ENCODE results near the gene LTB4R.
A peak's percentile ranks its signal among the peaks of the same experiment; 100 is the strongest.

Gene LTB4R

GRCh38 chr14:24329073-24329663 is 17.9 kb downstream of the LTB4R start:
- peaks cover under 1 to 19% of the 10 kb centered on the region in 2 donors for H3K27me3 ChIP-seq
- peaks cover 0 to 27% (median 18%) of the 10 kb centered on the region in 4 donors for H3K4me1 ChIP-seq
- TF ChIP-seq, protein P1, sequence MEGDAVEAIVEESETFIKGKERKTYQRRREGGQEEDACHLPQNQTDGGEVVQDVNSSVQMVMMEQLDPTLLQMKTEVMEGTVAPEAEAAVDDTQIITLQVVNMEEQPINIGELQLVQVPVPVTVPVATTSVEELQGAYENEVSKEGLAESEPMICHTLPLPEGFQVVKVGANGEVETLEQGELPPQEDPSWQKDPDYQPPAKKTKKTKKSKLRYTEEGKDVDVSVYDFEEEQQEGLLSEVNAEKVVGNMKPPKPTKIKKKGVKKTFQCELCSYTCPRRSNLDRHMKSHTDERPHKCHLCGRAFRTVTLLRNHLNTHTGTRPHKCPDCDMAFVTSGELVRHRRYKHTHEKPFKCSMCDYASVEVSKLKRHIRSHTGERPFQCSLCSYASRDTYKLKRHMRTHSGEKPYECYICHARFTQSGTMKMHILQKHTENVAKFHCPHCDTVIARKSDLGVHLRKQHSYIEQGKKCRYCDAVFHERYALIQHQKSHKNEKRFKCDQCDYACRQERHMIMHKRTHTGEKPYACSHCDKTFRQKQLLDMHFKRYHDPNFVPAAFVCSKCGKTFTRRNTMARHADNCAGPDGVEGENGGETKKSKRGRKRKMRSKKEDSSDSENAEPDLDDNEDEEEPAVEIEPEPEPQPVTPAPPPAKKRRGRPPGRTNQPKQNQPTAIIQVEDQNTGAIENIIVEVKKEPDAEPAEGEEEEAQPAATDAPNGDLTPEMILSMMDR (IDR thresholded peaks at IDR 0.05), result no peak
- no peak overlapping the region for H3K4me3 ChIP-seq
- intact Hi-C loops (cut with DNase I; ENCODE audit: low total_unique reads), result no loop called here
- no peaks in the 10 kb centered on the region for H3K9me3 ChIP-seq
- no peak for DNase-seq
- no peak overlapping the region for H3K27ac ChIP-seq
- H3K36me3 ChIP-seq, result no peaks in the 10 kb centered on the region

- peaks cover 6 to 25% of the 10 kb centered on the region in 2 donors for H3K27me3 ChIP-seq
- TF ChIP-seq, protein P1 (IDR thresholded peaks at IDR 0.05), result no peak
- H3K4me1 ChIP-seq, result peaks cover 0 to 32% (median 24%) of the 10 kb centered on the region in 4 donors
- intact Hi-C loops (cut with DNase I; ENCODE audit: low total_unique reads), result no loop called here
- H3K9me3 ChIP-seq, result no peaks in the 10 kb centered on the region
- no peak overlapping the region for H3K4me3 ChIP-seq
- H3K36me3 ChIP-seq, result no peaks in the 10 kb centered on the region
- DNase-seq, result peak in 1 of 2 donors; percentile 57
- no peak overlapping the region for H3K27ac ChIP-seq
These were observed 18.4 kb downstream of the LTB4R start for GRCh38 chr14:24329736-24330135.

- H3K36me3 ChIP-seq, result no peaks in the 10 kb centered on the region
- no peak overlapping the region for H3K27ac ChIP-seq
- TF ChIP-seq, protein P1 (IDR thresholded peaks at IDR 0.05), result no peak
- H3K4me1 ChIP-seq, result peaks cover 0 to 35% (median 27%) of the 10 kb centered on the region in 4 donors
- no peak for DNase-seq
- H3K27me3 ChIP-seq, result peaks cover 6 to 36% of the 10 kb centered on the region in 2 donors
- H3K9me3 ChIP-seq, result no peaks in the 10 kb centered on the region
- intact Hi-C loops (cut with DNase I; ENCODE audit: low total_unique reads), result no loop called here
- H3K4me3 ChIP-seq, result no peak overlapping the region
These were observed 19.8 kb downstream of the LTB4R start for GRCh38 chr14:24330973-24331674.

DNA sequence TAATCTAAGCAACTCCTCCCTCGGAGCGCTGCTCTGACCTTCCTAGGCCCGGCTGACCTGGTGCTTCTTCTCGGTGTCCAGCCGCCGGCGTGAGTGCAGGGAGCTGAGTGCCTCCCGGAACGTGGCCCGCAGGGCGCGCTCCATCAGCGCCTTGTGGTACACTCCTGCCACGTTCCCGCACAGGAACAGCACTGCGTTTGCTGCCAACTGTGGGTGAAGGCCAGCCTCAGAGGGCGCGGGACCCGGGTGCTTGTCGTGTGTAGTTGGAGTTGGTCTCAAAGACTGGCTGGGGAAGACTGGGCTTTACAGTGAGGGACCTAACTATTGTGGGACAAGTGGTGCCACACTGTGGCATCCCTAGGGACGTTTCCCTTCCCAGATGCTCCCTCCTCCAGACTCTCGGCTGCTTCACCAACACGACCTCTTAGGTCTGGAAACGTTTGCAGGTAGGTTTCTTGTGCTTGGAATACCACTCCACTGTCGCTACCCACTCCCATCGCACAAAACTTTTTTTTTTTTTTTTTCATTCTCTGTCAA is 20.5 kb downstream of the LTB4R start:
- no peaks in the 10 kb centered on the region for H3K9me3 ChIP-seq
- TF ChIP-seq, protein P1 (IDR thresholded peaks at IDR 0.05), result no peak
- peaks cover 6 to 43% of the 10 kb centered on the region in 2 donors for H3K27me3 ChIP-seq
- DNase-seq, result no peak
- no peak overlapping the region for H3K27ac ChIP-seq
- intact Hi-C loops (cut with DNase I; ENCODE audit: low total_unique reads), result loop anchor here (2.0 kb wide), 1 partner anchor 99 kb away; no protein-coding TSS in a partner anchor
- no peaks in the 10 kb centered on the region for H3K36me3 ChIP-seq
- peaks cover 0 to 35% (median 27%) of the 10 kb centered on the region in 4 donors for H3K4me1 ChIP-seq
- H3K4me3 ChIP-seq, result no peak overlapping the region

DNA sequence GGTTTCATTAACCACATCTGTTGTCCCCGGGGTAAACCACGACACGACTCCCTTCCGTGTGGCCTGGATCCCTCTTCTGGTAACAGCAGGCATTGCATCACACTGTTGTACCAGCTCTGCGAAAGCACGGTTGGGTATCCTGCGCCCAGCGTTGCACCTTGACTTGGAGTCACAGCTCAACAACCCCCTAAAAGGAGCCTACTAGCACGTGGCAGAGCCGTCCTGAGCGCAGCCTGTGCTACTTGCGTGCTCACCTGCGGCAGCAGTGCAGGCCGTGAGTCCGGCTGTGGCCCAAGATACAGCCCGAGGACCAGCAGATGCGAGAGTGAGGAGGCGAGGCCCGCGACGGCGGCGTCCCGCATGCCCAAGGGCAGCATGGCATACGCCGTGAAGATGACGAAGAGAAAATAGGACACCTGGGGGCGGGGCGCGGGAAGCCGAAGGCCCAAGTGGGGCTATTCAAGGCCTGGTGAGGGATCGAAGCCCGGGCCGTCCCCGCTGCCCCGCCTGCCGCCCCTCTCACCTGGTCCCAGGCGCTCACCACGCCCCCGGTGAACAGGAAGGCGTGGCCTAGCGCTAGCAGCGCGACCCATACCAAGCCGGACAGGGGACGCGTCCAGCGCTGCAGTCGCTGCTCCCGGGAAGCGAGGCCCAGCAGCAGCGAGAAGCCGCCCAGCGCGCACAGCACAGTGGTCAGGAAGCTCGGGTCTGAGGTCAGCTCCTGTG is 21.1 kb downstream of the LTB4R start:
- peaks cover 6 to 49% of the 10 kb centered on the region in 2 donors for H3K27me3 ChIP-seq

More for the DNA sequence above, 21.1 kb downstream of the LTB4R start:
- H3K36me3 ChIP-seq, result no peaks in the 10 kb centered on the region
- TF ChIP-seq, protein P1 (IDR thresholded peaks at IDR 0.05), result peak; percentile 70 to 79
- H3K27ac ChIP-seq, result no peak overlapping the region
- intact Hi-C loops (cut with DNase I; ENCODE audit: low total_unique reads), result loop anchor here (2.0 kb wide), 1 partner anchor 98 kb away; no protein-coding TSS in a partner anchor
- peaks cover 0 to 35% (median 27%) of the 10 kb centered on the region in 4 donors for H3K4me1 ChIP-seq
- DNase-seq, result peak; percentile 72 to 82
- H3K4me3 ChIP-seq, result peak overlapping the region; percentile 12 to 26
- H3K9me3 ChIP-seq, result no peaks in the 10 kb centered on the region
